GM12878 (cell line): Measurements from ENCODE around the gene ME3.

ENCODE experiments used
- CTCF ChIP-seq, 3 experiments: IDR thresholded peaks in 2 of 3; conservative IDR thresholded peaks in 1 of 3; 2 replicates each; pipeline ENCODE4 v1.5.1; 2011; ENCODE audit warnings: low read depth in 3 of 3, low read length in 3 of 3, mild to moderate bottlenecking in 3 of 3, control low read depth in 2 of 3, moderate library complexity in 2 of 3, inconsistent platforms in 1 of 3, mixed read lengths in 1 of 3; ENCODE audit not compliant: control insufficient read depth in 2 of 3, insufficient read depth in 1 of 3; ENCODE audit errors: extremely low read depth in 1 of 3
- EP300 ChIP-seq, 2 experiments: fragments of 150-350 bp in 1 of 2; IDR thresholded peaks; 2 replicates each; pipeline ENCODE4 v1.6.1; 2011 to 2012; ENCODE audit warnings: low read depth in 2 of 2, low read length in 2 of 2, borderline replicate concordance in 1 of 2, improper control_type of control experiment in 1 of 2, inconsistent platforms in 1 of 2; ENCODE audit not compliant: control insufficient read depth in 1 of 2
- EZH2 ChIP-seq: IDR thresholded peaks from 2 replicates; pipeline ENCODE4 v1.6.1; 2012; ENCODE audit warnings: low read depth, mild to moderate bottlenecking, control low read depth, inconsistent platforms, low read length, borderline replicate concordance; ENCODE audit not compliant: control insufficient read depth
- RELA ChIP-seq: fragments of 450-650 bp; IDR thresholded peaks from 2 replicates; pipeline ENCODE4 v1.8.0; 2014; ENCODE audit warnings: borderline replicate concordance; ENCODE audit not compliant: partially characterized antibody
- ZNF274 ChIP-seq: IDR thresholded peaks from one replicate; pipeline ENCODE4 v1.8.0; 2011; ENCODE audit not compliant: insufficient read length, insufficient read depth
- TF ChIP-seq, protein P1 (sequence below): IDR thresholded peaks from 2 replicates; pipeline ENCODE4 v1.6.1; 2012; ENCODE audit warnings: mild to moderate bottlenecking, low read depth, low read length

GRCh38 chr11:86668929-86669328 lies 3.5 kb downstream of the ME3 start:
- TF ChIP-seq ZNF274 (no peak), CTCF (IDR thresholded peaks at IDR 0.05 in 2 of 3, conservative IDR thresholded peaks at IDR 0.05 in 1 of 3; ENCODE audit: control insufficient read depth in 2 of 3, extremely low read depth in 1 of 3, insufficient read depth in 1 of 3, low read depth in 3 of 3, low read length in 3 of 3) (no peak), EP300 (IDR thresholded peaks at IDR 0.05; ENCODE audit: borderline replicate concordance in 1 of 2, control insufficient read depth in 1 of 2, low read depth in 2 of 2, low read length in 2 of 2) (no peak), EZH2 (no peak), RELA (no peak)
- TF ChIP-seq, protein P1, sequence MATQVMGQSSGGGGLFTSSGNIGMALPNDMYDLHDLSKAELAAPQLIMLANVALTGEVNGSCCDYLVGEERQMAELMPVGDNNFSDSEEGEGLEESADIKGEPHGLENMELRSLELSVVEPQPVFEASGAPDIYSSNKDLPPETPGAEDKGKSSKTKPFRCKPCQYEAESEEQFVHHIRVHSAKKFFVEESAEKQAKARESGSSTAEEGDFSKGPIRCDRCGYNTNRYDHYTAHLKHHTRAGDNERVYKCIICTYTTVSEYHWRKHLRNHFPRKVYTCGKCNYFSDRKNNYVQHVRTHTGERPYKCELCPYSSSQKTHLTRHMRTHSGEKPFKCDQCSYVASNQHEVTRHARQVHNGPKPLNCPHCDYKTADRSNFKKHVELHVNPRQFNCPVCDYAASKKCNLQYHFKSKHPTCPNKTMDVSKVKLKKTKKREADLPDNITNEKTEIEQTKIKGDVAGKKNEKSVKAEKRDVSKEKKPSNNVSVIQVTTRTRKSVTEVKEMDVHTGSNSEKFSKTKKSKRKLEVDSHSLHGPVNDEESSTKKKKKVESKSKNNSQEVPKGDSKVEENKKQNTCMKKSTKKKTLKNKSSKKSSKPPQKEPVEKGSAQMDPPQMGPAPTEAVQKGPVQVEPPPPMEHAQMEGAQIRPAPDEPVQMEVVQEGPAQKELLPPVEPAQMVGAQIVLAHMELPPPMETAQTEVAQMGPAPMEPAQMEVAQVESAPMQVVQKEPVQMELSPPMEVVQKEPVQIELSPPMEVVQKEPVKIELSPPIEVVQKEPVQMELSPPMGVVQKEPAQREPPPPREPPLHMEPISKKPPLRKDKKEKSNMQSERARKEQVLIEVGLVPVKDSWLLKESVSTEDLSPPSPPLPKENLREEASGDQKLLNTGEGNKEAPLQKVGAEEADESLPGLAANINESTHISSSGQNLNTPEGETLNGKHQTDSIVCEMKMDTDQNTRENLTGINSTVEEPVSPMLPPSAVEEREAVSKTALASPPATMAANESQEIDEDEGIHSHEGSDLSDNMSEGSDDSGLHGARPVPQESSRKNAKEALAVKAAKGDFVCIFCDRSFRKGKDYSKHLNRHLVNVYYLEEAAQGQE = no peak
